ENCODE measurements around the gene NR3C2.

The NR3C2 gene

GRCh38 chr4:148211533-148211932, 230.7 kb downstream of the NR3C2 start:
- Histone ChIP-seq H3K27me3 (ENCODE audit: insufficient read depth, poor library complexity, severe bottlenecking) (no peaks in the 10 kb centered on the region), H3K9me3 (ENCODE audit: severe bottlenecking) (no peaks in the 10 kb centered on the region), H3K4me1 (ENCODE audit: insufficient read depth, poor library complexity, severe bottlenecking) (no peaks in the 10 kb centered on the region), H3K4me3 (ENCODE audit: severe bottlenecking) (no peak overlapping the region), H3K36me3 (ENCODE audit: low read depth) (no peaks in the 10 kb centered on the region), H3K27ac (ENCODE audit: poor library complexity, severe bottlenecking) (no peak overlapping the region)
- ATAC-seq (ENCODE audit: low read depth) (no peak), DNase-seq (ENCODE audit: low spot score) (no peak)
- TF ChIP-seq, protein P1, sequence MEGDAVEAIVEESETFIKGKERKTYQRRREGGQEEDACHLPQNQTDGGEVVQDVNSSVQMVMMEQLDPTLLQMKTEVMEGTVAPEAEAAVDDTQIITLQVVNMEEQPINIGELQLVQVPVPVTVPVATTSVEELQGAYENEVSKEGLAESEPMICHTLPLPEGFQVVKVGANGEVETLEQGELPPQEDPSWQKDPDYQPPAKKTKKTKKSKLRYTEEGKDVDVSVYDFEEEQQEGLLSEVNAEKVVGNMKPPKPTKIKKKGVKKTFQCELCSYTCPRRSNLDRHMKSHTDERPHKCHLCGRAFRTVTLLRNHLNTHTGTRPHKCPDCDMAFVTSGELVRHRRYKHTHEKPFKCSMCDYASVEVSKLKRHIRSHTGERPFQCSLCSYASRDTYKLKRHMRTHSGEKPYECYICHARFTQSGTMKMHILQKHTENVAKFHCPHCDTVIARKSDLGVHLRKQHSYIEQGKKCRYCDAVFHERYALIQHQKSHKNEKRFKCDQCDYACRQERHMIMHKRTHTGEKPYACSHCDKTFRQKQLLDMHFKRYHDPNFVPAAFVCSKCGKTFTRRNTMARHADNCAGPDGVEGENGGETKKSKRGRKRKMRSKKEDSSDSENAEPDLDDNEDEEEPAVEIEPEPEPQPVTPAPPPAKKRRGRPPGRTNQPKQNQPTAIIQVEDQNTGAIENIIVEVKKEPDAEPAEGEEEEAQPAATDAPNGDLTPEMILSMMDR (IDR thresholded peaks at IDR 0.05; ENCODE audit: poor library complexity, severe bottlenecking), result no peak

DNA sequence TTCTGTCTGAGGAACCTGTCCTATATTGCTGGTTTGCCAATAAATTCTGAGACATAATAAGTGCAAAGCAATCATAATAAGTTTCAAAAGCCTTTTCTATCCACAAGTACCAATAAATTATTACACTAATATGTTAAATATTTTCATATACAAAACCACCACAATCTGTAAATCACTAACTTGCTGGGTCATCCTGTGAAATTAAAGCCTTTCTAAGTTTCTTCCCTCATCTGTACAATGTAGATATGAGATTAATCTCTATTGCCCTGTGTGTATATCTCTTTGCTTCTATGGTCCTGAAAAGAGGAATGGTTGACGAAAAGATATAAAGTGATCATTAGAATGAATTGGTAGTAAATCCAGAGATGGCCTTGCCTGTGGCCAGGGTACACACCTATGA, 231.6 kb downstream of the NR3C2 start:
- Histone ChIP-seq H3K4me1 (ENCODE audit: insufficient read depth, poor library complexity, severe bottlenecking) (no peaks in the 10 kb centered on the region), H3K27me3 (ENCODE audit: insufficient read depth, poor library complexity, severe bottlenecking) (no peaks in the 10 kb centered on the region), H3K4me3 (ENCODE audit: severe bottlenecking) (no peak overlapping the region), H3K36me3 (ENCODE audit: low read depth) (no peaks in the 10 kb centered on the region), H3K9me3 (ENCODE audit: severe bottlenecking) (no peaks in the 10 kb centered on the region), H3K27ac (ENCODE audit: poor library complexity, severe bottlenecking) (no peak overlapping the region)
- DNase-seq (ENCODE audit: low spot score) (no peak), ATAC-seq (ENCODE audit: low read depth) (no peak)
- TF ChIP-seq, protein P1 (IDR thresholded peaks at IDR 0.05; ENCODE audit: poor library complexity, severe bottlenecking), result no peak

- Histone ChIP-seq H3K4me3 (ENCODE audit: severe bottlenecking) (no peak overlapping the region), H3K27me3 (ENCODE audit: insufficient read depth, poor library complexity, severe bottlenecking) (no peaks in the 10 kb centered on the region), H3K27ac (ENCODE audit: poor library complexity, severe bottlenecking) (no peak overlapping the region), H3K4me1 (ENCODE audit: insufficient read depth, poor library complexity, severe bottlenecking) (no peaks in the 10 kb centered on the region), H3K36me3 (ENCODE audit: low read depth) (no peaks in the 10 kb centered on the region), H3K9me3 (ENCODE audit: severe bottlenecking) (no peaks in the 10 kb centered on the region)
- DNase-seq (ENCODE audit: low spot score) (no peak), ATAC-seq (ENCODE audit: low read depth) (no peak)
- TF ChIP-seq, protein P1 (IDR thresholded peaks at IDR 0.05; ENCODE audit: poor library complexity, severe bottlenecking), result no peak
Observed at GRCh38 chr4:148207068-148207467, 235.1 kb downstream of the NR3C2 start.

DNA sequence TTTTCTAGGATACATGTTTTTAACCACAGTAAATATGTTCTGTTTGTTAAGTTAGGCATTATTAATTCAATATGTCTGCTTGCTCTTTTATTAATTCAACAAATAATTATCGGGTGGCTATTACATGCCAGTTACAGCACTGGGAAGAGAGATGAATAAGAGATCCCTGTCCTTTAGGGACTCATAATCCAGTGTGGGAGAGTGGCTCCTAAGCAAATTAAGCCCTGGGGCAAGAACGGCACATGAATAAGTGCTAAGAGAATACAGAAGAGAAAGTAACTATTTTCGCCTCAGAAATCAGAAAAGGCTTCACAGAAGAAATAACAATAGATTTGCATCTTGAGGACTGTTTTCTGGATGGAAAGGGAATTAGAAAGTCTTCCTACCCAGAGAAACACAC, 236.7 kb downstream of the NR3C2 start:
- no peaks in the 10 kb centered on the region for H3K4me1 ChIP-seq (ENCODE audit: insufficient read depth, poor library complexity, severe bottlenecking)
- no peaks in the 10 kb centered on the region for H3K27me3 ChIP-seq (ENCODE audit: insufficient read depth, poor library complexity, severe bottlenecking)
- TF ChIP-seq, protein P1 (IDR thresholded peaks at IDR 0.05; ENCODE audit: poor library complexity, severe bottlenecking), result no peak
- ATAC-seq (ENCODE audit: low read depth) (no peak), DNase-seq (ENCODE audit: low spot score) (no peak)
- H3K9me3 ChIP-seq (ENCODE audit: severe bottlenecking), result no peaks in the 10 kb centered on the region
- H3K27ac ChIP-seq (ENCODE audit: poor library complexity, severe bottlenecking), result no peak overlapping the region
- no peaks in the 10 kb centered on the region for H3K36me3 ChIP-seq (ENCODE audit: low read depth)
- no peak overlapping the region for H3K4me3 ChIP-seq (ENCODE audit: severe bottlenecking)

GRCh38 chr4:148204892-148205291, 237.3 kb downstream of the NR3C2 start:
- ATAC-seq (ENCODE audit: low read depth), result no peak
- Histone ChIP-seq H3K27me3 (ENCODE audit: insufficient read depth, poor library complexity, severe bottlenecking) (no peaks in the 10 kb centered on the region), H3K36me3 (ENCODE audit: low read depth) (no peaks in the 10 kb centered on the region), H3K4me3 (ENCODE audit: severe bottlenecking) (no peak overlapping the region), H3K9me3 (ENCODE audit: severe bottlenecking) (no peaks in the 10 kb centered on the region), H3K27ac (ENCODE audit: poor library complexity, severe bottlenecking) (no peak overlapping the region), H3K4me1 (ENCODE audit: insufficient read depth, poor library complexity, severe bottlenecking) (no peaks in the 10 kb centered on the region)
- TF ChIP-seq, protein P1 (IDR thresholded peaks at IDR 0.05; ENCODE audit: poor library complexity, severe bottlenecking), result no peak
- no peak for DNase-seq (ENCODE audit: low spot score)
